Frontal cortex (tissue), 4 donors: Measurements from ENCODE around the gene S100A5. TPM values are rescaled to one million over a fixed set of nuclear protein-coding genes. Genes with fewer than 3 reads are reported as not detected.
"Not testable (repeated sequence)": the region's sequence is repeated elsewhere in the genome, so short reads cannot be mapped to it uniquely, and the experiment has no call there.

Source experiments
- DNase-seq, 2 donors: peaks; one replicate each; pipeline ENCODE4 v3.0.0; 2012; ENCODE audit warnings: low spot score in 2 of 2
- FAIRE-seq: peaks from 2 replicates; lab custom pipeline; 2012; peaks lifted over from hg19 to GRCh38; lab: Jason Lieb, UNC
- total RNA-seq: library from RNA; depleted of rRNA; stranded (reverse); fragments of >200 nt; gene quantifications from one replicate; pipeline ENCODE4 v1.2.3, GENCODE V29; 2014
- donor health status: control.
- donor health status: control.
- donor health status: control.

The S100A5 gene, protein sequence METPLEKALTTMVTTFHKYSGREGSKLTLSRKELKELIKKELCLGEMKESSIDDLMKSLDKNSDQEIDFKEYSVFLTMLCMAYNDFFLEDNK
- total RNA-seq = not detected

DNA sequence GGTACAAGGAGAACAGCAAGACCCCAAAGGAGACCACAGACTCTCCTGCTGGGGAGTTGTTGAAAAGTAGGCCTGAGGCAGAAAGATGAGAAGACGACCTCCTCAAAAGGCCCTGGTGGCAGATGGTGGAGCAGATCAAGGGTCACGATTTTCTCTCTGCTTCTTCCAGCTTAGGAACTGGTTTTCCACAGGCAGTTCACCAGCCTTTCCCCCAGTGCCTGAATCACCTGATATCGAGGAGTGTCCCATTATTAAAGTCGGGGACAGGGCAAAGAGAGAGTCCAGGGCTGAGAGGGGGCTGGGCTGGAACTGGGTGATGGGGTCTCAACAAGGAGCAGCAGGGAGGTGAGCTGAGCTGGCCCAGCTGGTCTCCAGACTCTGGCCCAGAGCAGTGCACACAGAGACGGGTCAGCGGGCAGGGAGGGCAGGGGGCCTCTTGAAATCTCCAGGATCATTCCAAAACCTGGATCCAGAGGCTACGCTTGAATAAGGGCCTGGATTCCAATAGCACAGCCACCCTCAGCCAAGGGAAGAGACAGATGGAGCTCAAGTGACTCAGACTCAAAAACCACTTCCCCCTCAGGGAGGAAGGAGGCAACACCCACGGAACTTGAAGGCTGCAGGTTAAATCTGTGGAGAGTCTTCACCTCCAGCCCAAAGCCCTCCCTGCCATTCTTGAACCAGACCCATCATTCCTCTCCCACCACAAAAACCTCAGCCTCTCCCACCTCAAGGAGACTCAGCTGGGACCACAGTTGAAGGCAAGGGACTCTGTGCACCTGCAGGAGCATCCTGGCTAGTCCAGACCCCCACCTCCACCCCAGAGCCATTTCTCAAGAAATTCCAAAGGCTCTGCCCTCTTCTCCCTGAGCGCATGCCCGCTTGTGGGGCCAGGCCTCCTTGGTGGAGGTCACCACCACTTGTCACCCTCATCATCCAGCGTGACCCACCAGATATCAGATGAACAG, at the start of gene S100A5:
Gene S100A5, minus strand, starts transcription at position 541 of the 968 bp plus-strand sequence. CDS start 743 bp downstream, outside the sequence.
- FAIRE-seq = no peak
- no peak for DNase-seq

DNA sequence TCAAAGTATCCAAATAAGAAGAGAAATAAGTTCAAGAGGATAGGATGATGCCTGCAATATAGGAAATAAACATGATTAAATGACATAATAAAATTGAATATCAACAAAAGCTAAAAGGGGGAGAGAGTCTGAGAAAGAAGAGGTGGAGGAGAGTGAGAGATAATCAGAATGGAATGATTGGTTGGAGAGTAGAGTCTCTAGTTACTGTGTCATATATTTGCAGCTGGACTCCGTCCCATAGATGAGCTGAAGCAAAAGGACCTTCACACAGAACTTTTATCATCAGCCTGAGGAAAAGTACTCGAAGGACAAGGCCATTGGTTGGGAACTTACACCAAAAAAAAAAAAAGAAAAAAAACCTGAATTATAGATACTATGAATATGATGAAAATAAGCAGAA, 47.7 kb upstream of the S100A5 start:
- no peak for FAIRE-seq
- DNase-seq = no peak

DNA sequence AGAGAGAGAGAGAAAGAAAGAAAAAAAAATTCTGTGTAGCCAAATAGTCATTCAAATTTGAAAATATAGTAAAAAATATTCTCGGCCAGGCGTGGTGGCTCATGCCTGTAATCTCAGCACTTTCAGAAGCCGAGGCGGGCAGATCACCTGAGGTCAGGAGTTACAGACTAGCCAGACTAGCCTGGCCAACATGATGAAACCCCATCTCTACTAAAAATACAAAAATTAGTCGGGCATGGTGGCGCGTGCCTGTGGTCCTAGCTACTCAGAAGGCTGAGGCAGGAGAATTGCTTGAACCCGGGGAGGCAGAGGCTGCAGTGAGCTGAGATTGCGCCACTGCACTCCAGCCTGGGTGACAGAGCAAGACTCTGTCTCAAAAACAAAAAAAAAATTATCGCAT, 47.3 kb upstream of the S100A5 start:
- not testable (repeated sequence) for DNase-seq, FAIRE-seq

DNA sequence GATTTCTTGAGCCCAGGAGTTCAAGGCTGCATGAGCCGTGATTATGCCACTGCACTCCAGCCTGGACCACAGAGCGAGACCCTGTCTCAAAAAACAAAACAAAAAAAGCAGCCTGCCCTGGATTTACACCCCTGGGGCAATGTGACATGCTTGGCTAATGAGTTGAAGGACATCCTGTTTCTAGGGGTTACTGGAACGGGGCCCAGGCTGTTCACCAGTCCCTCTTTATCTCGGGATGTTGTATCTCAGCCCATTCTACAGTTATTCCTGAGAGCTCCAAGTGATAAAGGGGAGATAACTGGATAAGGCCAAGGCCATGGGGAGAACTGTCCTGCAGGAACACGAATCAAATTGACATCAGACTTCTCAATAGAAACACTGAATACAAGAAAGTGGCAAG, 46.6 kb upstream of the S100A5 start:
- no peak for DNase-seq

DNA sequence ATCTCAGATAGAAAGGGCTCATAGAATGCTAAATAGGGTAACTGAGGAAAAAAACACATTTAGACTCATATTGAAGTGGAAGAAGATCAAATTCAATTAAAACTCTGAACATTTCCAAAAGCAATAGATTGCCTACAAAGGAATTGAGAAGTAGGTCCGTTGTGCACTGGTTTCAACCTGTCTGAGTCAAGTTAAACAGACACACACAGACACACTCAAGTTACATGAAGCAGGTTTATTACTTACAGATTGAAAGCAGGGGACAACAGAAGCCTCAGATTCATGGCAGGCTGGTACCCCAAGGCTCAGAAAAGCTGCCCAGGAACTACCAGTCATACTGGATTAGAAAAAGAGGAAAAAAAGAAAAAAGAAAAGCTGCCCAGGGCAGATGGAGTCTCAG, 45.6 kb upstream of the S100A5 start:
- FAIRE-seq (no peak), DNase-seq (no peak)

More for the DNA sequence above, 46.6 kb upstream of the S100A5 start:
- FAIRE-seq = no peak

DNA sequence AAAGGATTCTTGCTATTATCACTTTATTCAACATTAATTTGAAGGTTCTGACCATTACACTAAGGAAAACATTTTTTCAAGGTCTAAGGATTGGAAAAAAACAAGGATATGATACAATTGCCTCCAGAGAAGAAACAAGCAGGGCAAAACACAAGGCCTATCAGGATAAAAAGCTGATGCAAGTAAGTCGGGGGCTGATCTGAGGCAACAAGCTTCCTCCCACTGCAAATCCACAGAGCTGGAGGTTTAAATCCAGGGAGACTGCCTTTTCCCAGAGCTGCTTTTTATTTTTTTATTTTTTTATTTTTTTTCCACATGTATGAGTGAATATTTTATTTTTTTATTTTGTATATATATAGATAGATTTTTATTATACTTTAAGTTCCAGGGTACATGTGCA, 44.3 kb upstream of the S100A5 start:
- DNase-seq (no peak), FAIRE-seq (no peak)

DNA sequence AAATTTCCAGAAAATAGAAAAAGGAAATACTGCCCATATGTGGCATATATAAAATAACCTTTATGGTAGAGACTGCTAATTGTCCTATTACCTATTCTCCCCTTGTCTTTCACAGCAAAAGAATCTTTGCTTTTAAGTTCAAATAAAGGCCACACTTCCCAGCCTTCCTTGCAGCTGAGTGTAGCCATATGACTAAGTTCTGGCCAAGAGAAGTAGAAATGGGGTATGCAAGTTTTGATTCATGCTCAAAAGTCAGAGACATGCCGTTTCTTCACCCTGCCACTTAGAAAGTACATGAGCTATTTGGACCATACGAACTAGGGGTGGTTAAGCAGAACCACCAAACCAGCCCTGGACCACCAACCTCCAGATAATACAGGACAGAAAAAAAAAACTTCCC, 43.2 kb upstream of the S100A5 start:
- DNase-seq (no peak), FAIRE-seq (peak; percentile 33)

DNA sequence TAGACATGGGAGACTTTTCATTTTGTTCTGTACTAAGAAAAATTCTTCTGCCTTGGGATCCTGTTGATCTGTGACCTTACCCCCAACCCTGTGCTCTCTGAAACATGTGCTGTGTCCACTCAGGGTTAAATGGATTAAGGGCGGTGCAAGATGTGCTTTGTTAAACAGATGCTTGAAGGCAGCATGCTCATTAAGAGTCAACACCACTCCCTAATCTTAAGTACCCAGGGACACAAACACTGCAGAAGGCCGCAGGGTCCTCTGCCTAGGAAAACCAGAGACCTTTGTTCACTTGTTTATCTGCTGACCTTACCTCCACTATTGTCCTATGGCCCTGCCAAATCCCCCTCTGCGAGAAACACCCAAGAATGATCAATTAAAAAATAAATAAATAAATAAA, 42.8 kb upstream of the S100A5 start:
- DNase-seq, FAIRE-seq: not testable (repeated sequence)

DNA sequence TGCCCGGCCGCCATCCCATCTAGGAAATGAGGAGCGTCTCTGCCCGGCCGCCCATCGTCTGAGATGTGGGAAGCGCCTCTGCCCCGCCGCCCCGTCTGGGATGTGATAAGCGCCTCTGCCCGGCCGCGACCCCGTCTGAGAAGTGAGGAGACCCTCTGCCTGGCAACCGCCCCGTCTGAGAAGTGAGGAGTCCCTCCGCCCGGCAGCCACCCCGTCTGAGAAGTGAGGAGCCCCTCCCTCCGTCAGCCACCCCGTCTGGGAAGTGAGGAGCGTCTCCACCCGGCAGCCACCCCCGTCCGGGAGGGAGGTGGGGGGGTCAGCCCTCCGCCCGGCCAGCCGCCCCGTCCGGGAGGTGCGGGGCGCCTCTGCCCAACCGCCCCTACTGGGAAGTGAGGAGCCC, 42.1 kb upstream of the S100A5 start:
- not testable (repeated sequence) for FAIRE-seq, DNase-seq

DNA sequence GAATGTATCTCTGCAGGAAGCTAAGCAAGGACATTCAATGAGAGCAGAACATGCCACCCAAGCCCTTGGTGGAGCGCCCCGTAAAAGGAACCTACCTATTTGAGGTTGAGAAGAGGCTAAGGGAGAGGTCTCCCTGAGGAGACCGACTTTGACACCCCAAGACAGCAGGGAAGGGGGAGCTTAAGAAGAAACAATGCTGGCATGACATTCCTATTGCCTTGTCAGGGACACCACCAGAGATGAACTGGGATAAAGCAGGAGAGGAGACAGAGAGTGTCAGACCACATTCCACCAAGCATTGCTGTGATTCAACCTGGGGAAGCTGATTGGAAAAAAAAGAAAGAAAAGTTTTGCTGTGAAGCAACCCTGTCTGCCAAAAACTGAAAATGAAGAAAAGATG, 38.2 kb upstream of the S100A5 start:
- DNase-seq (no peak), FAIRE-seq (no peak)

DNA sequence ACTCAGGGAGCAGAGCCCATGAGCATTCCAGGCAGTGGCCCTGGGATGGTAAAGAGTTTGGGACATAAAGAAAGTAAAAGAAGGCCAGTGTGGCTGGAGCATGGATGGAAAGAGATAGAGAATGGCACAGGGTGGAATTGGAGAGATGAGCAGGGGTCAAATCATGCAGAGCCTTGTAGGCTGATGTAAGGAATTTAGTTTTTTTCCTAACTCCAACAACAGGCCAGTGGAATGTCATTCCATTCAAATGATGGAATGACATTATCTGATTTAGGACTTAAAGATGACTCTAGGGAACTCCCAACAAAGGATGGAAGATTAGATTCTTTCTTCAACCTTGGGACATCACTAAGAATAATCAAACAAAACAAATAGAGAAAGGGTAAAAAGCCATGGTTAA, 37.8 kb upstream of the S100A5 start:
- DNase-seq (no peak), FAIRE-seq (no peak)

DNA sequence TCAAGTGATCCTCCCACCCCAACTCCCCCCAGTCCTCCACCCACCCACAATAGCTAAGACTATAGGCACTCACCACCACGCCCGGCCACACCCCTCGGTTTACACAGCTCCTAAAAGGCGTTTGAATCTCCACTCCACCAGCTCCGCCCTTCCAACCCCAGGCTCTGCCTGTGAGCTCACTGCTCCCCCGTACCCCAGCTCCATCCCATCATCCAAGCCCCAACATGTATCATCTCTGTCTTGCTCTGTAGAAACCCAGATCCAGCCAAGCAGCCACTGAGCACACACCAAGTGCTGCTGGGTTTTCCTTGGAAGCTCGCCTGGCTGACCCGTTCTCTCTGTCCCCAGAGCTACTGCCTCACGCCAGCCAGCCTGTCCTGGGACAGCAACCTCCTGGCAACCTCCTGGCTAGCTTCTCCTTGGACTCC, 36.9 kb upstream of the S100A5 start:
- peak in 1 of 2 donors; percentile 42 for DNase-seq

DNA sequence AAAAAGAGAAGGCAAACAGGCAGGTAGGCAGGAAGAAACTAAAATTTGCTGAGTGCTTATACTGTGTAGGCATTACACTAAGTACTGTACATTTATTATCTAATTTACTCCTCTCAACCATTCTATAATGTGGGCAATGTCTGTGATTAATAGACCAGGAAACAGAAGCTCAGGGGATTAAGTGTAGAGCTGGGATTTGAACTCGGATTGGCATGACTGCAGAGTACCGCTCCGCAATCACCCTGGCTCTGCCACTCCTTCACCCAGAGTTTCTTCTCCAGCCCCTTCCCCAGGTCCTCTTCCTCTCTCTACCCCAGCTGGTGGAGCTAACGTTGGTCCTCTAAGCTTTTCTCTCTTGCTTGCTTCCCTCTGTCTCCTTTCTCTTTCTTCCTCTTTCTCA, 36.4 kb upstream of the S100A5 start:
- FAIRE-seq (no peak), DNase-seq (no peak)

More for the DNA sequence above, 36.9 kb upstream of the S100A5 start:
- no peak for FAIRE-seq

DNA sequence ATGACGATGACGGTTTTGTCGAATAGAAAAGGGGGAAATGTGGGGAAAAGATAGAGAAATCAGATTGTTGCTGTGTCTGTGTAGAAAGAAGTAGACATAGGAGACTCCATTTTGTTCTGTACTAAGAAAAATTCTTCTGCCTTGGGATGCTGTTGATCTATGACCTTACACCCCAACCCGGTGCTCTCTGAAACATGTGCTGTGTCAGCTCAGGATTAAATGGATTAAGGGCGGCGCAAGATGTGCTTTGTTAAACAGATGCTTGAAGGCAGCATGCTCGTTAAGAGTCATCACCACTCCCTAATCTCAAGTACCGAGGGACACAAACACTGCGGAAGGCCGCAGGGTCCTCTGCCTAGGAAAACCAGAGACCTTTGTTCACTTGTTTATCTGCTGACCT, 34.8 kb upstream of the S100A5 start:
- not testable (repeated sequence) for DNase-seq, FAIRE-seq

DNA sequence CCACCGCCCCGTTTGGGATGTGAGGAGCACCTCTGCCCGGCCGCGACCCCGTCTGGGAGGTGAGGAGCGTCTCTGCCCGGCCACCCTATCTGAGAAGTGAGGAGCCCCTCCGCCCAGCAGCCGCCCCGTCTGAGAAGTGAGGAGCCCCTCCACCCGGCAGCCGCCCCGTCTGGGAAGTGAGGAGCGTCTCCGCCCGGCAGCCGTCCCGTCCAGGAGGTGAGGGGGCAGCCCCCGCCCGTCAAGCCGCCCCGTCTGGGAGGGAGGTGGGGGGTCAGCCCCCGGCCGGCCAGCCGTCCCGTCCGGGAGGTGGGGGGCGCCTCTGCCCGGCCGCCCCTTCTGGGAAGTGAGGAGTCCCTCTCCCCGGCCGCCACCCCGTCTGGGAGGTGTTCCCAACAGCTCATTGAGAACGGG, 34.4 kb upstream of the S100A5 start:
- DNase-seq, FAIRE-seq: not testable (repeated sequence)

DNA sequence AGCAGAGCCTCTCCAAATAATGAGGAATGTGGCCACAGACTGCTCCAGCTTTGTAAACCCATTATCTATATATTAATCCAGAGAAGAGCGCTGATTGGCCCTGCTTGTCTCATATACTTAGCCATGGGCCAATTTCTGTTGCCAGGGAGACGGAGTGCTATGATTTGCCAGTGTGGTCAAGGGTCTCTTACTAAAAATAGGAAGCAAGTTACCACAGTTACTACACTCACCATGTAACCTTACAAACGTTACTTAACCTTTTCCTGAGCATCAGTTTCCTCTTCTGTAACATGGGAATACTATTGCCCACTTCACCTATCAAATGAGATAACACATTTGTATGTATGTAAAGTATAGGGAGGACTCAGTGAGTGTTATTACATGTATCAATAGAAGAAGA, 32.6 kb upstream of the S100A5 start:
- no peak for FAIRE-seq
- DNase-seq = no peak

DNA sequence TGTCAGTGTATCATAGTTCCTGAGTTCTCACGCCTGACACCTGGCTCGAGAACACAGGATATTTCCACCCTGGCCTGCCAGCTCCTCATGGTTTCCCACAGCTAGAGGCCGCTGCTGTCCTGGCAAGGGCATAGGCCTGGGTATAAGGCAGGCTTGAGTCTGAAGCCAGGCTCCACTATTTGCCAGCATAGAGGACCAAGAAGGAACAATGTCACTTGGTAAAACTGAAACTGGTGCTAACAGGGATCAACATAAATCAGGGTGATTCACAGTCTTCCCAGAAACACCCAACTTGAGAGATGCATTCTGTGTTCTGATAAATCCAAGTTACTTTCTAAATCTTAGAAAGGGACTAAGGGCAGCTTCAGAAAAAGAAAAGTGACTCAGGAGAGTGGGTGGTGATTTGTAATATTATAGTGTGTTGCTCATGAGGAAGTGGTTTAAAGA, 31.9 kb upstream of the S100A5 start:
- DNase-seq (peak; percentile 78 to 79), FAIRE-seq (no peak)

DNA sequence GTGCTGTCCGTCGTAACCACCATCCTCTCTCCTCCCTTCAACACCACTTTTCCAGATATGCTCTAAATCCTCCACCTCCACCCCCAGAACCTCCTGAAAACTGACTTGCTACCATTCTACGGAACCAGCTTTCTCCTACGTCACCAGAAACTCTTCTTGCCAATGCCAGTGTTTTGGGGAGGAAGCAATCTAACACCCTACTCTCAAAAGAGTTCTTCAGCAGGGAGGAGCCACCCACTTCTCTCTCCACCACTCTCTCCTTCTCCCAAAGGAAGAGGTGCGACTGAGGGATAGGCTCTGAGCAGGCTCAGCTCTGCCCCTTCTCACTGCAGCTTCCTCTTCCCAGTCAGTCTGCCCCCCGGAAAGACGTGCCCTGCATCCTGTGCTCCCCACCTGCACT, 31.0 kb upstream of the S100A5 start:
- FAIRE-seq (no peak), DNase-seq (no peak)

DNA sequence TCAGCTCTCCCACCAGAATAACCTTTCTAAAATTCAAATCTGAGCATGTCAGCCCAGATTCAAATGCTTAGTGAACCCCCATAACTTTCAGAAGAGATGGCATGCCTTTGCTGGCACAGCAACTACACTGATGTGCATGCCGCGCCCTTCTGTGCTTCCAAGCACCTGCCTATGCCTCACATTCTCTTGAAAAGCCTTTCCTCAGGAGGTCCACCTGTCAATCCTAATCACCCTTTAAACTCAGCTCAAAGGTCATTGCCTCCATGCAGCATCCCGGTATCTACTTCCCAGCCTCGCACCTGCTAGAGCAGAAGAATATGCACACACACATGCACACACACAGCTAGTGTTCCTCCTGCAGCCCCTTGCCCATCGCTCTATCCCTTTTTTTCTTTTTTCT, 30.1 kb upstream of the S100A5 start:
- no peak for DNase-seq
- FAIRE-seq = no peak

DNA sequence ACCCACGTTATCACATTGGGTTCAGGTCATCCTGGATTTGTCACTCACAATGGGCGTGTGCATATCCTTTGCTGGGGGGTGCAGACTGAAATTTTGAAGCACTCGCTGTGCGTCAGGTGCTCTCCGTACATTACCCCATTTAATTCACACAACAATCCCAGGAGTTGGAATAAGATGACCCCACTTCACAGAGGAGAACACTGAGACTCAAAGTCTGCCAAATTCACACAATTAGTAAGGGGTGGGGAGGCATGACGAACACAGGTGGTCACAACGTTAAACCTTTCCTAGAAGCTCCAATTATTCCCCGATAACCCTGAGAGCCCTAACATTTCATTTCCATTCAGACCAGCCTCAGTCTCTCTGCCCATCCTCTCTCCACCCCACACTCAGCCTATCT, 28.7 kb upstream of the S100A5 start:
- DNase-seq (no peak), FAIRE-seq (no peak)
